Gastroesophageal sphincter (tissue), 3 donors: Measurements from ENCODE around the gene CELSR1.

Experiments
- POLR2A ChIP-seq, 2 donors: fragments of 450-650 bp; IDR thresholded peaks; one replicate each; pipeline ENCODE4 v1.6.1; 2017; ENCODE audit warnings: antibody characterized with exemption in 2 of 2, mild to moderate bottlenecking in 2 of 2, moderate library complexity in 1 of 2
- TF ChIP-seq, protein P1 (sequence below), 4 experiments: fragments of 200-600 bp in 2 of 4; fragments of 450-650 bp in 2 of 4; sonication (generic) in 1 of 4; IDR thresholded peaks; one replicate each; pipeline ENCODE4 v1.5.1; 2017 to 2019; ENCODE audit warnings: antibody characterized with exemption in 4 of 4, mild to moderate bottlenecking in 2 of 4, moderate library complexity in 2 of 4

DNA sequence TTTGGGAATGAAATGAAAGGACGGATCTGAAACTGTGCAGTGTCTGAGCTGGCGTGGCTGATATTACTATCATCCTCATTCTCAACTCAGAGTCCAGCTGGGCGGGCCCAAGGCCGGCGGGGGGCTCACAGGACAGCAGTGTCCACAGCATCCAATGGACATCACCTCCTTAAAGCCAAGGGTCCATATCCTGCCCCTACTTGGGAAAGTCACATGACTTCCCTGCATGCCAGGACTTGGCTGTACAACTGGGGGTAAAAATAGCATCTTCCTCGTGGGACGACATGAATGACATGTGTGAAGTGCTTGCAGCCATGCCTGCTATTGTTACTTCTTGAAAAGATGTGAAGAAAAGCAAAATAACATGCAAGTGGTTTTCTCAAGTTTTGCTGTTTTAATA, 119.7 kb downstream of the CELSR1 start:
- TF ChIP-seq POLR2A (IDR thresholded peaks at IDR 0.05) = no peak
- TF ChIP-seq, protein P1, sequence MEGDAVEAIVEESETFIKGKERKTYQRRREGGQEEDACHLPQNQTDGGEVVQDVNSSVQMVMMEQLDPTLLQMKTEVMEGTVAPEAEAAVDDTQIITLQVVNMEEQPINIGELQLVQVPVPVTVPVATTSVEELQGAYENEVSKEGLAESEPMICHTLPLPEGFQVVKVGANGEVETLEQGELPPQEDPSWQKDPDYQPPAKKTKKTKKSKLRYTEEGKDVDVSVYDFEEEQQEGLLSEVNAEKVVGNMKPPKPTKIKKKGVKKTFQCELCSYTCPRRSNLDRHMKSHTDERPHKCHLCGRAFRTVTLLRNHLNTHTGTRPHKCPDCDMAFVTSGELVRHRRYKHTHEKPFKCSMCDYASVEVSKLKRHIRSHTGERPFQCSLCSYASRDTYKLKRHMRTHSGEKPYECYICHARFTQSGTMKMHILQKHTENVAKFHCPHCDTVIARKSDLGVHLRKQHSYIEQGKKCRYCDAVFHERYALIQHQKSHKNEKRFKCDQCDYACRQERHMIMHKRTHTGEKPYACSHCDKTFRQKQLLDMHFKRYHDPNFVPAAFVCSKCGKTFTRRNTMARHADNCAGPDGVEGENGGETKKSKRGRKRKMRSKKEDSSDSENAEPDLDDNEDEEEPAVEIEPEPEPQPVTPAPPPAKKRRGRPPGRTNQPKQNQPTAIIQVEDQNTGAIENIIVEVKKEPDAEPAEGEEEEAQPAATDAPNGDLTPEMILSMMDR (IDR thresholded peaks at IDR 0.05) = no peak
